Measurements from ENCODE around the gene CISH. TPM values are rescaled to one million over a fixed set of nuclear protein-coding genes. Genes with fewer than 3 reads are reported as not detected.

CISH gene
- total RNA-seq, 1 donor from 2014 or later = 1.8 TPM

DNA sequence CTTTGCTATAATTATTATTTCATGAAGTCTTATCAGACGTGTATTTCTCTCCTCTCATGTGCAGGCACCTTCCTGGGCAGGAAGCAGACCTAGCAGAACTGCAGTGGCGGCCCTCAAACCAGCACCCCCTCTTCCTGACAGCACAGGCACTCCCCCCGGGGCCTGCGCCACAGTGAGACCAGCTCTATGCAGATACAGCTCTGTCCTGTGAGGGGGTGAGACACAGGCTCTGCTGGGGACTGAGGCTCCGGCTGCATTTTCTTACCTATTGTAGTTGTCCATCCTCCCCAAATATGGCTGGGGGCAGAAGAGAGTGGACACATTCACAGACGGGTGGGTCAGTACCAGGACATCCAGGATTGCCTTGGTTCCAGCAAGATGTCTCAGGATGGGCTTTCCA lies 5.0 kb downstream of the CISH start:
- Mint-ChIP-seq H3K9me3 (ENCODE audit: low read depth) (no peaks in the 10 kb centered on the region), H3K4me3 (ENCODE audit: unreplicated experiment) (no peak overlapping the region), H3K36me3 (ENCODE audit: low read depth) (no peaks in the 10 kb centered on the region), H3K27ac (ENCODE audit: unreplicated experiment) (no peak overlapping the region), H3K27me3 (ENCODE audit: low read depth) (no peaks in the 10 kb centered on the region), H3K4me1 (ENCODE audit: low read depth) (peaks cover 23% of the 10 kb centered on the region)
- no peak for DNase-seq (ENCODE audit: low spot score)
- TF ChIP-seq, protein P1, sequence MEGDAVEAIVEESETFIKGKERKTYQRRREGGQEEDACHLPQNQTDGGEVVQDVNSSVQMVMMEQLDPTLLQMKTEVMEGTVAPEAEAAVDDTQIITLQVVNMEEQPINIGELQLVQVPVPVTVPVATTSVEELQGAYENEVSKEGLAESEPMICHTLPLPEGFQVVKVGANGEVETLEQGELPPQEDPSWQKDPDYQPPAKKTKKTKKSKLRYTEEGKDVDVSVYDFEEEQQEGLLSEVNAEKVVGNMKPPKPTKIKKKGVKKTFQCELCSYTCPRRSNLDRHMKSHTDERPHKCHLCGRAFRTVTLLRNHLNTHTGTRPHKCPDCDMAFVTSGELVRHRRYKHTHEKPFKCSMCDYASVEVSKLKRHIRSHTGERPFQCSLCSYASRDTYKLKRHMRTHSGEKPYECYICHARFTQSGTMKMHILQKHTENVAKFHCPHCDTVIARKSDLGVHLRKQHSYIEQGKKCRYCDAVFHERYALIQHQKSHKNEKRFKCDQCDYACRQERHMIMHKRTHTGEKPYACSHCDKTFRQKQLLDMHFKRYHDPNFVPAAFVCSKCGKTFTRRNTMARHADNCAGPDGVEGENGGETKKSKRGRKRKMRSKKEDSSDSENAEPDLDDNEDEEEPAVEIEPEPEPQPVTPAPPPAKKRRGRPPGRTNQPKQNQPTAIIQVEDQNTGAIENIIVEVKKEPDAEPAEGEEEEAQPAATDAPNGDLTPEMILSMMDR (IDR thresholded peaks at IDR 0.05) = no peak

DNA sequence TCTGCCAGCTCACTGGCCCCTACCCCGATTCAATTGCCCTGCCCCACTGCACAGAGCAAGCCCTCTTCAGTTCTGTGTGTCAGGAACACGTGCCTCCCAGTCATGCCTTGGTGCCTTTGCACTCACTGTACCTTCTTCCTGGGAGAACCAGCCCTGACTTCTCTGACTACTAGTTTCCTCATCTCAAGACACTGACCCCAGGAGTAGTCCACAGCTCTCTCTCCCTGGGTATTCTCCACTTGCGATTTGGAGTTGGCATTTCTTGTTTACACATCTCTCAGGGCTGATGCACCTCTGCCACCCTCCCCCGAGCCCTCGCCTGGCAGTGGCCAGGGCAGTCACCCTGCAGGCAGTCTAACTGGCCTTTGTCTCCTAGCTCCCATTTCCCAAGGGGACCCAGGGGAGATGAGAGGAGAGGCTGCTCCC lies 5.7 kb downstream of the CISH start:
- no peak overlapping the region for H3K27ac Mint-ChIP-seq (ENCODE audit: unreplicated experiment)
- no peaks in the 10 kb centered on the region for H3K36me3 Mint-ChIP-seq (ENCODE audit: low read depth)
- peaks cover 26% of the 10 kb centered on the region for H3K4me1 Mint-ChIP-seq (ENCODE audit: low read depth)
- H3K4me3 Mint-ChIP-seq (ENCODE audit: unreplicated experiment) = no peak overlapping the region
- TF ChIP-seq, protein P1 (IDR thresholded peaks at IDR 0.05) = no peak
- no peak for DNase-seq (ENCODE audit: low spot score)
- H3K9me3 Mint-ChIP-seq (ENCODE audit: low read depth) = no peaks in the 10 kb centered on the region
- H3K27me3 Mint-ChIP-seq (ENCODE audit: low read depth) = no peaks in the 10 kb centered on the region

DNA sequence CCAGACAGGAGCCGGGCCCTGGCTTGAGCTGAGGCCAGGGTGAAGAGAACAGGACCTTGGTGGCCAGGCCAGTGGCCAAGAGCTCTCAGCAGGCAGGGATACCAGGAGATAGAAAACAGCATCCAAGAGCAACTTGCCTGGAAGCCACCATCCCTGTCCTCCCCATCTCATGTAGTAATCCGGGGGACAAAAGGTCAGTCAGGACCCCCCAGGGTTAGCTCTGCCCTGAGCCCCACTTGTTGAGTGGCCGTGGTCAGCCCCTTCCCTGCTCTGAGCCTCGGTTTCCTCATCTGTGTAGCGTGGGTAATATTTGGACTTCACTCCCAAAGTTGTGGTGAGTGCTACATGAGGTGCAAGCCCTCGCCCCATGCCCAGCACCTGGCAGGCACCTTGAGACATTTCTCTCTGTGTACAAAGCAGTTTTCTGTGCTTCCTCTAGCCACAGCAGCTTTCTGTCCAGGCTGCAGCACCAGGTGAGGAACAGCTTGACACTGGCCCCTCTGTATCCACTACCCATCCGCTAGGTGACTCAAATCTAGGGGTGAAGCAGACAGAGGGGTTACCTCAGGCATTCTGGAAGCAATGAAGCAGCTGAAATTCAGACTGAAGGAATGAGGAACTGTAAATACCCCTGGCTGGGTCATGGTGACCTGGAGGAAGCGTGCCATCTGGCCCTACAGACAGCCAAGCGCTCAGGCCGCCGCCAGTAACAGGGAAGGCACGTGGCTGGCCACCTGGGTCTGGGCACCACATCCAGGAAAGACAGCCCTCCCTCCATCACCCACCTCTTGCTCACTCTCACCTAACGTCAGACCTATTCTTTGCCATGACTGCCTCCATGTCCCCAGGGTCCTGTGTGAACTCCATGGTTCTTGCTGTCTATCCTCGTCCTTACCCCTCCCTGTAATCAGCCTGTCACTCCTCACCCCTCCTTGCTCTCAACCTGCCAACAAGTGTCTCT lies 6.7 kb downstream of the CISH start:
- Mint-ChIP-seq H3K27me3 (ENCODE audit: low read depth) (no peaks in the 10 kb centered on the region), H3K4me1 (ENCODE audit: low read depth) (peaks cover 31% of the 10 kb centered on the region), H3K4me3 (ENCODE audit: unreplicated experiment) (no peak overlapping the region), H3K27ac (ENCODE audit: unreplicated experiment) (no peak overlapping the region), H3K9me3 (ENCODE audit: low read depth) (no peaks in the 10 kb centered on the region), H3K36me3 (ENCODE audit: low read depth) (no peaks in the 10 kb centered on the region)
- DNase-seq (ENCODE audit: low spot score) = no peak
- TF ChIP-seq, protein P1 (IDR thresholded peaks at IDR 0.05) = no peak

DNA sequence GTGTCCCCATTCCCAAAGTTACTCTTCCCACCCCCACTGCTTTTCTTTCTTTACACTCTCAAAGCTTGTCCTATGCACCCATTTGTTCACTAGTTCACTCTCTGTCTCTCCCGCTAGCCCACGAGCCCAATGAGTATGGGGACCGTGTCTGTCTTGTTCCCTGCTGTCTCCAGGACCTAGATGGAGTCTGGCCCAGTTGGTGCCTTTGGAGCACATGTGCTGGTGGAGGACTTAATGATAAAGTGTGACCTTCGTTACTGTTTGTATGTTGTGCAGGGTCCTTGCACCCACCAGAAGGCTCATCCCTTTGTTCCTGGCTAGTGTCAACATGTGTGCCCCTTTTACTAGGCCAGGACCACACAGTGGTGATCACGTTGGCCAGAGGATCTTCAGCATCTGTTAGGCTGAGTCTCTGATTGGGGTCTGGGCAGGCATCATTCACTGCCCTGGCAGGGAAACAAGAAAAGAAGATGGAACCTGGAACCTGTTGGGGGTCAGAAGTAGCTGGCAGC lies 7.4 kb downstream of the CISH start:
- H3K27ac Mint-ChIP-seq (ENCODE audit: unreplicated experiment) = no peak overlapping the region
- H3K36me3 Mint-ChIP-seq (ENCODE audit: low read depth) = no peaks in the 10 kb centered on the region
- peaks cover 38% of the 10 kb centered on the region for H3K4me1 Mint-ChIP-seq (ENCODE audit: low read depth)
- H3K4me3 Mint-ChIP-seq (ENCODE audit: unreplicated experiment) = no peak overlapping the region
- no peaks in the 10 kb centered on the region for H3K9me3 Mint-ChIP-seq (ENCODE audit: low read depth)
- no peak for DNase-seq (ENCODE audit: low spot score)
- H3K27me3 Mint-ChIP-seq (ENCODE audit: low read depth) = no peaks in the 10 kb centered on the region
- TF ChIP-seq, protein P1 (IDR thresholded peaks at IDR 0.05) = no peak

DNA sequence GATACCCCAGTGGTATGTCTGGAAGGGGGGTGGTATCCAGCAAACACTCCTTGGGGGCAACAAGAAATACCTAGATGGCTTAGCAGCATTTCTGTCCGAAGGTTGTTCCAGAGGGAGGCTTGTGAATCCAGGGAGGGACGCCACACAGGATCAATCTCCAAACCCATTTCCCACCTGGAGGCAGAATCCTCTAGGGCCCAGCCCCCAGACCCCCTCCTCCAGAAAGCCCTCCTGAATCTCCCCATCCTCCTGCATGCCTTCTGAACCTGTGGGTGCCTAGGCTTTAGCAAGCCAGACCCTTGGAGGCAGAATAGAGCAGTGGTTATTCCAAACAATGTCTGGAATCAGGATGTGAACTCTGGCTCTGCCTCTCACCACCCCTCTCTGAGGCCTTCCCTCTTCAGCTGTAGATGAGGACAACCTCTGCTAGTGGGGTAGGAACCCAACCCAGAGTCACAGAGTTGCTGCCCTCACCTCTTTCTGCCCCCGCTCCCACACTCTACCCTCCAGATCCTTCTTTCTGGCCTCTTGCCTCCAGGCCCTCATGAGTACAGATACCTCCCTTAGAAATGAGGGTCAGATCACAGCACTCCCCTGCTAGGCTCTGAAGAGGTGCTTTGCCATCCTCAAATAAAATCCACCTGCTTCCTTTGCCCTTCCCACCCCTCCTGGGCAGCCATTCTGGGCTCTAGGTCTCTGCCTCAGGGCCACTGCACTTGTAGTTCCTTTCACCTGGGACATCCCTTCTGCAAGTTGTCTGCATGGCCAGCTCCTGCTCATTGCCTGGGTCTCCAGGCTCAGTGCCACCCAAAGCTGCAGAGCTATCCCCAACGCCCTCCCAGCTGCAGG lies 8.1 kb downstream of the CISH start:
- Mint-ChIP-seq H3K27me3 (ENCODE audit: low read depth) (no peaks in the 10 kb centered on the region), H3K36me3 (ENCODE audit: low read depth) (no peaks in the 10 kb centered on the region), H3K9me3 (ENCODE audit: low read depth) (no peaks in the 10 kb centered on the region), H3K4me3 (ENCODE audit: unreplicated experiment) (no peak overlapping the region), H3K4me1 (ENCODE audit: low read depth) (peaks cover 38% of the 10 kb centered on the region), H3K27ac (ENCODE audit: unreplicated experiment) (no peak overlapping the region)
- no peak for DNase-seq (ENCODE audit: low spot score)
- TF ChIP-seq, protein P1 (IDR thresholded peaks at IDR 0.05) = no peak
